GM18505 (cell line): ENCODE data around the gene PTK6.
A peak's percentile ranks its signal among the peaks of the same experiment; 100 is the strongest.
"Not testable (repeated sequence)": the region's sequence is repeated elsewhere in the genome, so short reads cannot be mapped to it uniquely, and the experiment has no call there.

Experiments used
- ATAC-seq: cut with Tn5 transposase; IDR thresholded peaks from one replicate; pipeline ENCODE4 v1.9.1; 2021; ENCODE audit not compliant: unreplicated experiment
- POLR2A ChIP-seq: IDR thresholded peaks from 4 replicates; pipeline ENCODE4 v1.6.1; 2011; ENCODE audit warnings: borderline replicate concordance; ENCODE audit not compliant: insufficient read depth, insufficient read length; ENCODE audit errors: extremely low read depth

Gene PTK6

DNA sequence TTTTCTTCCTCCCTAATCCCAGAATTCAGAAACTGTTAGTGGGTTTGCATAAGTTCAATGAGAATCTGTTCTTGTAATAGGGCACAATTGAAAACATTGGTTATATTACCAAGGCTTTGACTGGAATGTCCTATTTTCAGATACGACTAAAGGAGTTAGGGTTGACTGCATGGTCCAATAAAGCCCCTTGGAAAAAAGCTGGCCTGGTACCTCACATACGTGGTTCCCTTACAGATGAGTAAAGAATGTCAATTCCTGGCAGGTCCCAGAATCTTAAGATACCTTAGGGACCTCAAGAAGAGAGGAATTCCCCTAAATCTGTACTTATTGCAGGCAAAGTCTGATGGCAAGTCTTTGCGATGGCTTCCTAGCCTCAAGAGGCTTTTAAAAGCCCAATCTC is 12.0 kb downstream of the PTK6 start:
- no peak for ATAC-seq
- no peak for TF ChIP-seq POLR2A

- no peak for TF ChIP-seq POLR2A
- ATAC-seq: no peak
Measured at GRCh38 chr20:63522981-63523611, 14.1 kb downstream of the PTK6 start.

DNA sequence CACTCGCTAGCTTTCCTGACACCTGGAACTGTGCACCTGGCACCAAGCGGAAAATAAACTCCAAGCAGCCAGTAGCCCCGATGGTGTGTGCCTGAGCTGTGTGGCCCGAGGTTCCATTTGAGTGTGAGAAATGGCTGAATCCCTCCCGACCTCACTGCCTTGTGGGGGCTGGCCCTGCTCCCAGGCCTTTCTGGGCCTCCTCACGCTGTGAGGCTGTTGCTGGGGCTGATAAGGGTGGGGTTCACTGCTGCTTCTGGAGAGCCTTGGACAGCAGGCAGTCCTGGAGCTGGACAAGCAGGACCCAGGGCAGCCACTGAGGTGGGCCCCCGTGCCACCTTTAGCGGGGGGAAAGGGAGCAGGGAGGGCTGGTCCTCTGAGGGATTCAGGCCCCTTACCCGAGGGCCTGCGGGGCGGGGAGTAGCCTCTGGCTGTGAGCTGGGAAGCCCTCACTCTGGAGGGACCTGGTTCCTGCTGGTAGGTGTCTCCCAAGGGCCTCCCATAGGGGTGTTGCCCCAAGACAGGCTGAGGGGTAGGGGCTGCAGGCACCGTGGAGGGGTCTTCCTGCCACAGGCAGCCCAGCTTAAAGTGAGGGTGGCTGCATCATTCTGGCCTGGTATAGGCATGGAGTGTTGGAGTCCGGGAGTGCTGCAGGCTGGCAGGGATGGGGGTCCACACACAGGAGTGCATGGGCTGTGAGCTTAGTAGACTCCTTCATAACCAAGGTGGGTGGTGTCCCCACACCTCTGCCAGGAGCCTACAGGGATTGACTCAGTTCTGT is 14.9 kb downstream of the PTK6 start:
- peak; percentile 12 for TF ChIP-seq POLR2A
- ATAC-seq: no peak

GRCh38 chr20:63521602-63522001 is 15.6 kb downstream of the PTK6 start:
- no peak for TF ChIP-seq POLR2A
- ATAC-seq: no peak

GRCh38 chr20:63520934-63521601 is 16.1 kb downstream of the PTK6 start:
- TF ChIP-seq POLR2A: no peak
- peak; percentile 42 for ATAC-seq

- peak; percentile 97 for TF ChIP-seq POLR2A
- ATAC-seq: peak; percentile 73
Measured at GRCh38 chr20:63520504-63520933, 16.7 kb downstream of the PTK6 start, which contains the start of gene PPDPF. Gene PPDPF (plus strand): TSS chr20:63520765. CDS start chr20:63521309, 544 bp downstream.

DNA sequence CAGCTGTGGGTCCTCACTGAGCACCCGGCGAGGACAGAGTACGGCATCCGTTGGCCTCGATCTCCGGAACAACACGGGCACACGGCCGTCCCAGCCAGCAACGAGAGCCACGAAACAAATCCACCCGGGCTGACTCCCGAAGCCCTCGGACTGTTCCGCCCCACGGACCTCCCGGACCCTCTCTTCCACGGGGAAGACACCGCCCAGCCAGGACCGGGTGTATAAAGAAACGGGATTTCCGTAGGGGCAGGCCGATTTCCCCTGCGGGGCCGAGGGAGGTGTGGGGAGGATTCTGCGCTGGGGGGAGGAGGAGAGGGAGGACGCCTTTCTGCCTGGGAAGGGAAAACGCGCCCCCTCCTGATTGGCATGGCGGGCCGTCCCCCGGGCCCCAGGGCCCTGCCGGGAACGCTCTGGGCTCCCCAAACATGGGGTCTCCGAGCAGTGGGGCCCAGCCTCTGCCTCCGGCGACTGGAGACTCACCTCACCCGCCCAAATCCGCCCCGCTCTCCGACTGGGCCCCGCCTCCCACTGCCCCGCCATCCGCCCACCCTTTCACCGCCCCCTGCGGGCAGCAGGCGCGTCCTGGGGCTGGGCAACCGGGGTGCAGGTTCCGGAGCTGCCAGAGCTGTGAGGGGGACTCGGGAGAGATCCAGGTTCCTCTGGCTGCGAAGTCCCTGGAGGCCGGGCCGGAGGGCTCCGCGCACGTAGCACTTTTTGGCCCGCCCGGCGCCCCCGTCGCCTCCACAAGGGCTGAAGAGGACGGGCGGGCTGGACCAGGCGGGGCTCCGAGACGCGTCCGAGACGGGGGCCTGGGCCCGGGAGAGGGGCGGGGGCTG is 17.3 kb downstream of the PTK6 start:
- peak; percentile 37 for ATAC-seq
- TF ChIP-seq POLR2A: no peak

DNA sequence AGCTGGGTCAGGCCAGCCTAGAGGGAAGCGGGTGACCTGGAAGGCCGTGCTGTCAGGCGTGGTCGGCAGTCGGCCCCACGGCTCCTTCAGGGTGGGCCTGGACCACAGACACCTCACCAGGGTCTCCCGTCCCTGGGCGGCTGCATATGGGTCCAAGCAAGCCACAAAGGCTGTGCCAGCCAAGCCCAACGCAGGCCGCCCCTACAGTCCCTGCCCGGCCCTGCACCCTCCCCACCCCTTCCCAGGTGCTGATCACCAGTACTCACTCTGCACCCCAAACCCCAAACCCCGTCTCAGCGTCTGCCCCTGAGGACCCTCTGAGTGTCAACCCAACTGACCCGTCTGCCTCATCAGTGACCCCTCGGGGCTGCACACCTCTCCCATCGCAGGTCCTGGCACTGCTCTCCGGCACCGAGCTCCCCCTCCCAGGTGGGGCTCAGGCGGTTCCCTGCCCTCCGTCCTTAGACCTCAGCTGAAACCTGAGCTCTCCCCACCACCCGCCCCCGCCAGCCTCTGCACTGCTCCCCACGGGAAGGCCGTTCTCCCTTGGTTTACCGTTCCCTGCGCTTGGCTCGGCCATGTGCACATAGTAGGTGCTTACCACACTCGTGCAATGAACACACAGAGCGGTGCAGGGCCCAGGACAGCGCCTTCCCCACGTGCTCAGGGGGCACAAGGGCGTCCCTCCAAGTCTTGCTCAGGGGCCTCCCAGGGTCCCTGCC is 18.1 kb downstream of the PTK6 start:
- TF ChIP-seq POLR2A: no peak
- ATAC-seq: no peak

DNA sequence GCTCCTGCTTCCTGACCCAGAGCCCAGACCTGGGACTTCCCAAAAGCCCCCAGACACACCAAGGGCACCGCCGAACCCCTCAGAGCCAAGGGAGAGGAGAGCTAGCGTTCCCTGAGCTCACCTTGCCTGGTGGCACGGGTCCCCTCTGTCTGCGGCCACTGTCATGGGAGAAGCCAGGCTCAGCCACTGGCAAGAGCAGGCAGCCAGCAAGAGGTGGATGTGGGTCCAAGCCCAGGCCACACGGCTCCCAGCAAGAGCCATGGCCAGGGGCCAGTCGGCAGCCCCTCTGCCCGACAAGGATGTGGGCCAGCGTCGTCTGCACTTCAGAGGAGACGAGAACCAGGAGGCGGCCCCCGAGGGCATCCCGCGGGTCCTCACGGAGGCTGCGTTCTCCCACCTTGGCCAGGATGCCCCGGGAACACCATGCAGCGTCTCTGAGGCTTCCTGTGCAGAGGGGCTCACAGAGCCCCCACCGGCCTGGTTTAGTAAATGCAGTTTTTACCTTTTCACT is 18.8 kb downstream of the PTK6 start:
- no peak for TF ChIP-seq POLR2A
- no peak for ATAC-seq

GRCh38 chr20:63517376-63518309 is 19.5 kb downstream of the PTK6 start:
- ATAC-seq: no peak
- TF ChIP-seq POLR2A: no peak

DNA sequence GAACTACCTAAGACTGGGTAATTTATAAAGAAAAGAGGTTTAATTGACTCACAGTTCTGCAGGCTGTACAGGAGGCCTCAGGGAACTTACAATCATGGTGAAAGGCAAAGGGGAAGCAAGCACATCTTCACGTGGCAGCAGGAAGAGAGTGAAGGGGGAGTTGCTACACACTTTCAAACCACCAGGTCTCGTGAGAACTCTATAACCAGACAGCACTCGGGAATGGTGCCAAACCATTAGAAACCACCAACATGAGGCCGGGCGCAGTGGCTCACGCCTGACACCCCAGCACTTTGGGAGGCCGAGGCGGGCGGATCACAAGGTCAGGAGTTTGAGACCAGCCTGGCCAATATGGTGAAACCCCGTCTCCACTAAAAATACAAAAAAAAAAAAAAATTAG is 22.7 kb downstream of the PTK6 start:
- ATAC-seq: not testable (repeated sequence)
